Activated CD4-positive, alpha-beta T cell treated with anti-CD3 and anti-CD28 coated beads for 36 hours (primary cell): ENCODE measurements around the gene ABCC8. TPM values are rescaled to one million over a fixed set of nuclear protein-coding genes. Genes with fewer than 3 reads are reported as not detected.
A peak's percentile ranks its signal among the peaks of the same experiment; 100 is the strongest.

ENCODE experiments used
- ATAC-seq: fragments of 200-7000 bp; cut with Tn5 transposase; one replicate; pipeline ENCODE4 v1.10.0; 2021; ENCODE audit warnings: mild to moderate bottlenecking, moderate library complexity
- CTCF ChIA-PET: fragments of 350-600 bp; sonication (Branson Sonifier 250); formaldehyde crosslinking; loops from one replicate; lab custom pipeline; 2021; ENCODE audit warnings: antibody characterized with exemption; lab: Charles Lee
- POLR2A ChIA-PET: fragments of 350-600 bp; sonication (Branson Sonifier 250); formaldehyde crosslinking; loops from one replicate; lab custom pipeline; 2021; ENCODE audit warnings: antibody characterized with exemption, inconsistent platforms; lab: Charles Lee
- DNase-seq: peaks from one replicate; pipeline ENCODE4 v3.0.0-alpha.2; 2020
- H3K27ac Mint-ChIP-seq: one replicate; pipeline ENCODE4 v1.8.0; 2021; ENCODE audit warnings: mixed read lengths
- H3K27me3 Mint-ChIP-seq: one replicate; pipeline ENCODE4 v1.8.0; 2021; ENCODE audit warnings: mixed read lengths
- H3K36me3 Mint-ChIP-seq: one replicate; pipeline ENCODE4 v1.8.0; 2021; ENCODE audit warnings: low read depth, mixed read lengths
- H3K4me1 Mint-ChIP-seq: one replicate; pipeline ENCODE4 v1.8.0; 2021; ENCODE audit warnings: mixed read lengths
- H3K4me3 Mint-ChIP-seq: one replicate; pipeline ENCODE4 v1.8.0; 2021; ENCODE audit warnings: mild to moderate bottlenecking, moderate library complexity, mixed read lengths
- H3K9me3 Mint-ChIP-seq: one replicate; pipeline ENCODE4 v1.8.0; 2021; ENCODE audit warnings: low read depth, mixed read lengths
- intact Hi-C, 2 experiments: fragments of 100-400 bp; cut with DNase I in 1 of 2; cut with micrococcal nuclease in 1 of 2; formaldehyde crosslinking; loops; one replicate each; pipeline versions ENCODE4 v1.14.2 to v1.15.1; 2022 to 2024; cut with DNase I, micrococcal nuclease
- total RNA-seq, 2 experiments: library from RNA; stranded (reverse); gene quantifications; one replicate each; pipeline ENCODE4 v1.2.3, GENCODE V29; 2021

Gene ABCC8
- total RNA-seq, 2 experiments from 2014 or later: not detected

- Mint-ChIP-seq H3K4me1 (no peaks in the 10 kb centered on the region), H3K36me3 (peaks cover 56% of the 10 kb centered on the region), H3K9me3 (peaks cover 33% of the 10 kb centered on the region), H3K4me3 (no peak overlapping the region), H3K27ac (no peak overlapping the region), H3K27me3 (no peaks in the 10 kb centered on the region)
- CTCF ChIA-PET: interaction anchor here (1.3 kb wide), 1 partner anchor 14 kb away, joined by 3 read pairs; no protein-coding TSS in a partner anchor
- POLR2A ChIA-PET: no interaction called here
- ATAC-seq (no peak), DNase-seq (no peak)
- intact Hi-C loops: no loop called here
These were observed 106.9 kb downstream of the ABCC8 start for GRCh38 chr11:17369684-17370243.

GRCh38 chr11:17369094-17369493 is 107.6 kb downstream of the ABCC8 start:
- Mint-ChIP-seq H3K27me3 (no peaks in the 10 kb centered on the region), H3K4me3 (no peak overlapping the region), H3K4me1 (no peaks in the 10 kb centered on the region), H3K9me3 (peaks cover 33% of the 10 kb centered on the region), H3K36me3 (peaks cover 56% of the 10 kb centered on the region), H3K27ac (no peak overlapping the region)
- ChIA-PET CTCF (interaction anchor here (1.0 to 1.3 kb wide), 2 partner anchors 15 to 18 kb away, joined by 3 read pairs; no protein-coding TSS in a partner anchor), POLR2A (no interaction called here)
- intact Hi-C loops: no loop called here
- DNase-seq: no peak
- no peak for ATAC-seq

- Mint-ChIP-seq H3K9me3 (peaks cover 33% of the 10 kb centered on the region), H3K27ac (no peak overlapping the region), H3K36me3 (peaks cover 53% of the 10 kb centered on the region), H3K4me1 (no peaks in the 10 kb centered on the region), H3K27me3 (no peaks in the 10 kb centered on the region), H3K4me3 (no peak overlapping the region)
- DNase-seq (no peak), ATAC-seq (no peak)
- POLR2A ChIA-PET: no interaction called here
- intact Hi-C loops: no loop called here
- CTCF ChIA-PET: interaction anchor here (1.0 to 1.3 kb wide), 2 partner anchors 16 to 18 kb away, joined by 3 read pairs; no protein-coding TSS in a partner anchor
These were observed 108.1 kb downstream of the ABCC8 start for GRCh38 chr11:17368551-17368950.

- Mint-ChIP-seq H3K4me1 (no peaks in the 10 kb centered on the region), H3K27me3 (no peaks in the 10 kb centered on the region), H3K4me3 (no peak overlapping the region), H3K9me3 (peaks cover 20% of the 10 kb centered on the region), H3K36me3 (peaks cover 33% of the 10 kb centered on the region), H3K27ac (no peak overlapping the region)
- ATAC-seq (no peak), DNase-seq (no peak)
- CTCF ChIA-PET: interaction anchor here (0.6 to 3.5 kb wide), 10 partner anchors 9 to 138 kb away, joined by 3 to 20 read pairs (median 4); no protein-coding TSS in a partner anchor
- POLR2A ChIA-PET: interaction anchor here (0.6 to 0.7 kb wide), 2 partner anchors 77 to 611 kb away, joined by 4 to 5 read pairs; no protein-coding TSS in a partner anchor
- intact Hi-C loops: no loop called here
These were observed 110.2 kb downstream of the ABCC8 start for GRCh38 chr11:17366495-17366894.

- ATAC-seq (no peak), DNase-seq (peak; percentile 76)
- ChIA-PET CTCF (interaction anchor here (0.6 to 3.1 kb wide), 18 partner anchors 9 to 445 kb away, joined by 3 to 15 read pairs (median 5); no protein-coding TSS in a partner anchor), POLR2A (no interaction called here)
- H3K27me3 Mint-ChIP-seq: peaks cover 9% of the 10 kb centered on the region
- H3K36me3 Mint-ChIP-seq: peaks cover 8% of the 10 kb centered on the region
- H3K4me1 Mint-ChIP-seq: peaks cover 35% of the 10 kb centered on the region
- intact Hi-C loops: loop anchor here (1.0 to 5.0 kb wide), 8 partner anchors 35 to 1028 kb away; partner anchors contain the start of genes C11orf58 (in 1 of the 2), NUCB2 (in 1 of the 2) and PIK3C2A (in 1 of the 2)
- no peak overlapping the region for H3K27ac Mint-ChIP-seq
- peak overlapping the region; percentile 77 for H3K4me3 Mint-ChIP-seq
- peaks cover 4% of the 10 kb centered on the region for H3K9me3 Mint-ChIP-seq
These were observed 122.0 kb downstream of the ABCC8 start for GRCh38 chr11:17354601-17354991.

- Mint-ChIP-seq H3K4me1 (peaks cover 35% of the 10 kb centered on the region), H3K27me3 (peaks cover 11% of the 10 kb centered on the region), H3K9me3 (peaks cover 3% of the 10 kb centered on the region), H3K4me3 (peak overlapping the region; percentile 77), H3K27ac (peak overlapping the region; percentile 55), H3K36me3 (peaks cover 5% of the 10 kb centered on the region)
- ChIA-PET POLR2A (interaction anchor here (0.5 kb wide), 1 partner anchor 10 kb away, joined by 5 read pairs; no protein-coding TSS in a partner anchor), CTCF (interaction anchor here (0.6 to 3.1 kb wide), 26 partner anchors 9 to 751 kb away, joined by 3 to 15 read pairs (median 4); partner anchors contain the start of gene KCNJ11)
- DNase-seq (no peak), ATAC-seq (no peak)
- intact Hi-C loops: loop anchor here (1.0 to 5.0 kb wide), 13 partner anchors 35 to 1028 kb away; partner anchors contain the start of genes NUCB2 (in 2 of the 2), C11orf58 (in 1 of the 2), PIK3C2A (in 1 of the 2) and RPS13 (in 1 of the 2)
These were observed 122.6 kb downstream of the ABCC8 start for GRCh38 chr11:17353821-17354600.

- POLR2A ChIA-PET: interaction anchor here (0.5 kb wide), 1 partner anchor 11 kb away, joined by 5 read pairs; no protein-coding TSS in a partner anchor
- H3K4me3 Mint-ChIP-seq: peak overlapping the region; percentile 77
- CTCF ChIA-PET: interaction anchor here (0.6 to 3.1 kb wide), 19 partner anchors 9 to 752 kb away, joined by 3 to 15 read pairs (median 5); partner anchors contain the start of gene KCNJ11
- H3K9me3 Mint-ChIP-seq: peaks cover 3% of the 10 kb centered on the region
- intact Hi-C loops: loop anchor here (1.0 to 5.0 kb wide), 9 partner anchors 55 to 1029 kb away; partner anchors contain the start of genes NUCB2 (in 2 of the 2), C11orf58 (in 1 of the 2), PIK3C2A (in 1 of the 2) and RPS13 (in 1 of the 2)
- DNase-seq (peak; percentile 74), ATAC-seq (peak; percentile 47)
- peak overlapping the region; percentile 71 for H3K27ac Mint-ChIP-seq
- H3K4me1 Mint-ChIP-seq: peaks cover 35% of the 10 kb centered on the region
- H3K27me3 Mint-ChIP-seq: peaks cover 11% of the 10 kb centered on the region
- peaks cover 3% of the 10 kb centered on the region for H3K36me3 Mint-ChIP-seq
These were observed 123.5 kb downstream of the ABCC8 start for GRCh38 chr11:17352950-17353820.

- POLR2A ChIA-PET: no interaction called here
- ATAC-seq: peak; percentile 34
- intact Hi-C loops: loop anchor here (1.0 to 5.0 kb wide), 11 partner anchors 38 to 1031 kb away; partner anchors contain the start of genes C11orf58 (in 1 of the 2), NUCB2 (in 1 of the 2), PIK3C2A (in 1 of the 2) and RPS13 (in 1 of the 2)
- Mint-ChIP-seq H3K36me3 (peaks cover 3% of the 10 kb centered on the region), H3K4me3 (peak within 1 kb of the TSS; percentile 77), H3K9me3 (peaks cover 3% of the 10 kb centered on the region), H3K27ac (peak within 1 kb of the TSS; percentile 76), H3K4me1 (peaks cover 35% of the 10 kb centered on the region), H3K27me3 (peaks cover 11% of the 10 kb centered on the region)
- peak; percentile 72 for DNase-seq
- CTCF ChIA-PET: interaction anchor here (1.0 kb wide), 1 partner anchor 122 kb away, joined by 9 read pairs; no protein-coding TSS in a partner anchor
These were observed 125.0 kb downstream of the ABCC8 start, which contains the start of gene NCR3LG1 for GRCh38 chr11:17351510-17352176. NCR3LG1 (plus strand) TSS chr11:17351800; CDS start chr11:17351970, 170 bp downstream.

- peak overlapping the region; percentile 52 for H3K27ac Mint-ChIP-seq
- peak overlapping the region; percentile 77 for H3K4me3 Mint-ChIP-seq
- H3K9me3 Mint-ChIP-seq: peaks cover 3% of the 10 kb centered on the region
- H3K4me1 Mint-ChIP-seq: peaks cover 35% of the 10 kb centered on the region
- H3K36me3 Mint-ChIP-seq: no peaks in the 10 kb centered on the region
- ATAC-seq: peak; percentile 3
- intact Hi-C loops: loop anchor here (1.0 to 5.0 kb wide), 8 partner anchors 38 to 1031 kb away; partner anchors contain the start of genes C11orf58 (in 1 of the 2), NUCB2 (in 1 of the 2) and PIK3C2A (in 1 of the 2)
- DNase-seq: no peak
- ChIA-PET POLR2A (no interaction called here), CTCF (interaction anchor here (1.1 to 1.2 kb wide), 2 partner anchors 36 to 55 kb away, joined by 3 read pairs; no protein-coding TSS in a partner anchor)
- H3K27me3 Mint-ChIP-seq: peaks cover 11% of the 10 kb centered on the region
These were observed 125.5 kb downstream of the ABCC8 start for GRCh38 chr11:17351172-17351509.
